HG02610 (cell line): ENCODE results near the gene CWC15.
"Not testable (repeated sequence)": the region's sequence is repeated elsewhere in the genome, so short reads cannot be mapped to it uniquely, and the experiment has no call there.

Source experiments
- ATAC-seq: cut with Tn5 transposase; IDR thresholded peaks from one replicate; pipeline ENCODE4 v1.9.1; 2021; ENCODE audit warnings: mild to moderate bottlenecking, moderate library complexity; ENCODE audit not compliant: unreplicated experiment

The CWC15 gene

DNA sequence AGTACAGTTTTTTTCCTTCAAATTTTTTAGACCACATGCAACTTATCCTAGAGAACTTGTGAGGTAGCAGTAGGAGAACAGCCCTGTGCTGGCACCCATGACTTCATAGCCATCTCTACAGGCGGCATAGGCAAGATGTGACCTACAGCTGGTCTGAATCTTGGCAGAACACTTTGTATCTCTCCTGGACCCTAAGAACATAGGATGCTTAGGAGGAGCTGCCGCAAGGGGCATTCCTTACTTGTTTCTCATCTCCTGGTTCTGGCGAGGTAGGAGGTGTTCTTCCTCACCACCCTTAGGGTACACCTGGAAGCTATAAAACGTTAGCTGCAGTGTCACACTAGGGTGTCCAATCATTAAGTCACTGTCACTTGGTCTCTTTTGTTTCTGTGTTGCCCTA is 16.4 kb downstream of the CWC15 start:
- no peak for ATAC-seq

DNA sequence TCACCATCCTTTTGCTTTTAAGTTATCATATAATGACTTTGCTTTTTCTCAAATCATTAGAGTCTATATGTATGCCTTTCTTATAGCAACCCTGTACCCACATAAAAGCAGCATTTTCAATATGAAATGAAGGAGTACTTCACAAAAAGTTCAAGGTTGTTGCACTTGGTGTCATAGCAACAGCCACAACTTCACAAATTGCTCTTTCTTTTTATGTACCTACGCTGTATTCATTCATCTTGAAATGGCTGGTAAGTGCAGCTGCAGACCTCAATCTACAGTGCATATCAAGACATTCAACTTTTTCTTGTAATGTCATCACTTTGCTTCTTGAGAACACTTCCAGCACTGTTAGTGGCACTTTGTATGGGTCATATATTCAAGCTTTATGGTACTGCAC is 18.6 kb downstream of the CWC15 start:
- no peak for ATAC-seq

DNA sequence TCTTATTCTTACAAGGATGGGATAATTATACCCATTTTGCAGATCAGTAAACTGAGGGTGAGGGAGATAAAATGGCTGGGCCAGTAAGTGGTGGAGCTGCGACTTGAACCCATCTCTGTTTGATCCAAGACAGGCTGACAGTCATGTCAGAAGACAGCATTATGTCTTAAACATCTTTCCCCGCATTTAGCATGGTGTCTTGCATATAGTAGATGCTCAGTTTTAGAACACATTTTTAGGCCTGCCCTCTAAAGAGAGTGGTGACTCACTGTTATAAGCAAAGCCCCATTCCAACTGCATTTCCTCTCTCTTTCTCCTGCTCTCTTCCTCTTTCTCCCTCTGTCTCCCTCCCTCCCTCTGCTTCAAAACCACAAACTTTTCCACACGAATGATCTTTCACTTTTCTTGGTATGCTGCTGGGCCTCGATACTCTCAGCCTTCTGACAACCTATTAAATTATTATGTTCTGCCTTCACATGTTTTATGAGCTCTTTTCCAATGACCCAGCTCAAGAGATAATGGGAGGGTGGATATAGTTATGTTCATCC is 25.2 kb downstream of the CWC15 start:
- no peak for ATAC-seq

DNA sequence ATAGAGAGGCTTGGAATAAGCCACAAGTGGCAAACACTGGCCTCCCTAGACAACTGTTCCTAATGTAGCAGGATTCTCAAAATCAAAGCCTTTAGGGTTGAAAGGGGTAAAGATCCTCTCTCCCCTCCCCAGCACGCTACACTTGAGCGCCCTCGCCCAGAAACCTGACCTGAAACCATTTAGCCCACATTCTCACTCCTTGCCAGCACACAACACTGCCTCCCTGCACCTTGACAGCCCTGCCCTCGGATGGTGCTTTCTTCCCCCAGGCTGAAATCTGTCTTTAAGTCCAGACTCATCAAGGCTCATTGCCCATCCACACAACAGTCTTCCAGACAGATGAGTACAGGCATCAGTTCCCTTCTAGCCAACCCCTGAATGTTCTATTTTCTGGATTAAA is 26.5 kb downstream of the CWC15 start:
- no peak for ATAC-seq

DNA sequence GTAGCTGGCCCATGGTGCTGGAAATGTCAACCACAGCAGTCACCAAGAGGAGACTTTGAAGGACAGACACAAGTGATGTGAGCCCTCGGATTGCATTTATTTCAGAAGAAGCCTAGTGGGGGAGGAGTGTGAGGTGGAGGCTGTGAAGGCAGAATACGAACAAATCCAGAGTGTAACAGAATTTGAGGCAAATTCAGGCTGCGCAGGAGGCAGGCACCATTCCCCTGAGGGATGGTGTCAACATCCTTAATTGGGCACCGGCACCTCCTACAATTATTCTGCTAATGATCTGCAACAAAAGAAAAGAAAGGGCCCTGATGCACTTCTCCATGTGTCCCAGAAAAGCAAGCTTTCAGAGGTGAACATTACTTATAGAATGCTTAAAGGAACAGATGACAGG is 32.2 kb downstream of the CWC15 start:
- no peak for ATAC-seq

DNA sequence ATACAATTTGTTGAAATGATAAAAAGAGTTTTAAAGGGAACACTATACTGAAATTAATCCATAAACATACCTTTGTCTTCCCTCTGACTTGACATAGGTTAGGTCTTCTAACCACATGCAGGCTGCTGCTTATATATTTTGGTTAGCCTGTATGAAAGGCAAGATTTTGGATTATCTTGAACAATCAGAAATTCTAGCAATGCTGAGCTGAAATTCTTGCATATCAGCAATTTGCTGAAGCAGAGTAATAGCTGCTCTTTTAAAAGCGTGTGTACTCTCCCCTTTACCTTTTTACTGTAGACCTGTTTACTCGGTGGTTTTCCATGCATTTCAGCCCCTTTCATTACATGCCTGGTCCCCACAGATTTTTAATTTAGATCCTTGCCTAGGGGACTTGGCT is 34.0 kb downstream of the CWC15 start:
- ATAC-seq: no peak

DNA sequence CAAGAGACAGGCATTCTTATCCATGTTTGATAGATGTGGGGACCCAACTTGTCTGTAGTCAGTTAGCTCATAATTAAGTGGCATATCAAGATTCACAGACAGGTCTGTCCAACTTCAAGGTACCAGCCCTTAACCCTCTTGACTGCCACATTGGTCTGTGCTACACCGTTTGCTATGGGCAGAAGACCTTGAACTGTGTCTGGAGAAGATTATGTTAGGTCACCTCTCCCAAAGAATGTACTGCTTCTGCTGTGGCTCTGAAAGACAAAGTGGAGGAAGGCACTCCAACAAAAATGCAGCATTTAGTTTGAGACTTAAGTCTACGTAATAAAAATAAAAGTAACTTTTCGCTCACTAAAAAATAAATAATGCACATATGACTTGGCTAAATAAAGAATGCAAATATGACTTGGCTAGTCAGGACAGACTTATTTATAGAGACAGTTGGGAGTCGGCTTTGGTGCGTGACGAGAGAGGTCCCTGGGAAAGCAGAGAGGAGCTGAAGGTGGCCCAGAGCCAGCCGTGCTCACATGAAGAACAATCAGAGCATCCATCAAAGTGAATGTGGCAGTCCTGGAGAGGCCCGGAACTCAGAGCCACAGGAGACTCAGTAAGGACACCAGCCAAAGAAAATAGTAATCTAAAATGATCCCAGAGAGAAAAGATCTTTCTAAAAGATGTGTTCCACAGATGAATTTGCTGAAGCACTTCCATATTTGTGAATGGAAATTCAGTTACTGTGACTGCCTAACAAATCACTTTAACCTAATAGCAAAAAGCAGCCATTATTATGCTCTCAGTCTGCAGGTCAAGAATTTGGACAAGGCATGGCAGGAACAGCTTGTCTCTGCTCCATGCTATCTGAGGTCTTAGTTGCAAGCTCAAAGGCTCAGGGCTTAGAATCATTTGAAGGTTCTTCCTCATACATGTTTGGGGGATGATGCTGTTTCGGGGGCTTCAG is 35.0 kb downstream of the CWC15 start:
- ATAC-seq: no peak

DNA sequence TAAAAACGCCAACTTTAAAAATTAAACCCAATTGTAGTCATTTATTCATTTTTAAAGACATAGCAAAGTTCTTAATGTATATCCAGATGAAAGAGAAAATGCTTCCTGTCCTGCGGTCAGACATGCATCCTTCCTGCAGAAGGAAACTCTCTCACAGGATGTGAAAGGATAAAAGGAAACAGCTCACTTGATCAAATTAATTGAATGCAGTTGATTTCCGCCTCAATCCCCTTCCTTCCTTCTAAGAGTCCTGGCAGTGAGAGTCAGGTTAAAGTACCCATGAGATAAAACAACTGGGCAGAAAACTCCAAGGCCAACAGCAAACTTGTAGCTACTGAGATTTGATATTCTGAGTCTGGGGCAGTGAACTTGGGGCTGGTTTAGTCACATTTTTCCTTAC is 38.5 kb downstream of the CWC15 start:
- no peak for ATAC-seq

DNA sequence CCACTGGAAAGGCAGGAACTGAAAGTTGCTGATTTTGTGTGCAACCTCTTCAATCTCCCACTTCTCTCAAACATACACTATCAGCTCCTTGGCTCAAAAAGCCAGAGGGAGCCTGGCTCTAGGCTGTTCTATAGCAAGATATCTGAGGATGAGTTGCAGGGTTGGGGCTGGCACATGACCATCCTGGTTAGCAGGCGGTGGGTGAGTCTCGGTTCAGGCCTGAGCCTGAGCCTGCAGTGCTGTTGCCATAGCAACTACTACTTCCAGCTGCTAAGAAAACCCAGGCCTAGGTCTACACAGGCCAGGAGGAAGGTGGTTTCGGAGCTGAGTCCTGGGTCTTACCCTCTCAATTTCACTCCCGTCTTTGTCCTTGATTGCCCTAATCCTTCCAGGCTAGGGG is 39.0 kb downstream of the CWC15 start:
- ATAC-seq: no peak

DNA sequence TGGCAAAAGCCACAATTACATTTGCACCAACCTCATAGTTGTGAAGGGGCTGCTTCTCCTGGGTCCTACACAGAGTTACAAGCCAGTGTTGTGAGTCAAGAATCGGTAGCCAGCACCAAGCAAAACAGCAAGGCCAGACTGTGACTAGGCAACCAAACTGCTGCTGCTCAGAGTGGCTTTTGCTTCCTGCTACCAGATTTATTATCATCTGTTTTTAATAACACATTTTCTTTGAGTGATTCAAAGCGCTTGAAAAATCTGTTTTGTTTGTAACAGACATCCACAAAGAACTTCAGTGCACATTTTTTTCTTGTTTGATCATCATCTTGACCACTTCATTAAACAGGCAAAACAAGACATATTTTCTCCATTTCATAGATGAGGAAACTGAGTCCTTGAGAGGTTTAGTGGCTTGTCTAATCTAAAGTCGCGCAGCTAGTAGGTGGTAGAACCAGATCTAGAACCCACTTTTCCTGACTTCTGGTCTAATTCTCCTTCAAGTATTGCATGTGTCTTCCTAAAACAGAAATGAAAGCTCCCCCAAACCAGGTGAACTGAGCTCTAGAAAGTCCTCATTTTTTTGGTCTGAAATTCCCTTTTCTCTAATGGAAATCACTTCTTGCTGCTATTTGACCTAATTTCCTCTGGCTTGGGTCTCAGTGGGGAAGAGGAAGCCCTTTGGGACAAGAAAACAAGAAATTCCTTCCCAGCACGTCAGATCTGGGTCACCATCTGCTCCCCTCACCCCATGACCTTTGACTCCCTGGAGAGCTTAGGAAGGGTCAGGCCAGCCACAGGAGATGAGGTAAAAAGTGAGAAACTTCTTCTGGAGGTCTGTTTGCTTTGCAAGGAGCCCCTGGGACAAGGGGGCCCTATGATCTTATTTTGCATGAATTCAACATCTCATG is 39.9 kb downstream of the CWC15 start:
- ATAC-seq: no peak

DNA sequence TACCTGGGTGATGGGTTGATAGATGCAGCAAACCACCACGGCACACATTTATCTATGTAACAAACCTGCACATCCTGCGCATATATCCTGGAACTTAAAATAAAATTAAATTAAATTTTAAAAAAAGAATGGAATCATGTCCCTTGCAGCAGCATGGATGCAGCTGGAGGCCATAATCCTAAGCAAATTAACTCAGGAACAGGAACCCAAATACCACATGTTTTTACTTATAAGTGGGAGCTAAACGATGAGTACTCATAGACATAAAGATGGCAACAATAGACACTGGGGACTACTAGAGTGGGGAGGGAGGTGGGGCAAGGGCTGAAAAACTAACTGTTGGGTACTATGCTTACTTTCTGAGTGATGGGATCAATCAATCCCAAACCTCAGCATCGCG is 40.9 kb downstream of the CWC15 start:
- ATAC-seq: no peak

DNA sequence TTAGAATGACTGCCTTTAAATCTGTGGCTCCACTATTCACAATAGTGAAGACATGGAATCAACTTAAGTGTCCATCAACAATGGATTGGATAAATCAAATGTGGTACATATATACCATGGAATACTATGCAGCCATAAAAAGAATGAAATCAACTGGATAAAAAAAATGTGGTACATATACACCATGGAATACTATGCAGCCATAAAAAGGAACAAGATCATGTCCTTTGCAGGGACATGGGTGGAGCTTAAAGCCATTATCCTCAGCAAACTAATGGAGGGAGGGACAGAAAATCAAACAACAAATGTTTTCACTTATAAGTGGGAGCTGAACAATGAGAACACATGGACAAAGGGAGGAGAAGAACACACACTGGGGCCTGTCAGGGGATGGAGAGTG is 41.3 kb downstream of the CWC15 start:
- ATAC-seq: not testable (repeated sequence)

DNA sequence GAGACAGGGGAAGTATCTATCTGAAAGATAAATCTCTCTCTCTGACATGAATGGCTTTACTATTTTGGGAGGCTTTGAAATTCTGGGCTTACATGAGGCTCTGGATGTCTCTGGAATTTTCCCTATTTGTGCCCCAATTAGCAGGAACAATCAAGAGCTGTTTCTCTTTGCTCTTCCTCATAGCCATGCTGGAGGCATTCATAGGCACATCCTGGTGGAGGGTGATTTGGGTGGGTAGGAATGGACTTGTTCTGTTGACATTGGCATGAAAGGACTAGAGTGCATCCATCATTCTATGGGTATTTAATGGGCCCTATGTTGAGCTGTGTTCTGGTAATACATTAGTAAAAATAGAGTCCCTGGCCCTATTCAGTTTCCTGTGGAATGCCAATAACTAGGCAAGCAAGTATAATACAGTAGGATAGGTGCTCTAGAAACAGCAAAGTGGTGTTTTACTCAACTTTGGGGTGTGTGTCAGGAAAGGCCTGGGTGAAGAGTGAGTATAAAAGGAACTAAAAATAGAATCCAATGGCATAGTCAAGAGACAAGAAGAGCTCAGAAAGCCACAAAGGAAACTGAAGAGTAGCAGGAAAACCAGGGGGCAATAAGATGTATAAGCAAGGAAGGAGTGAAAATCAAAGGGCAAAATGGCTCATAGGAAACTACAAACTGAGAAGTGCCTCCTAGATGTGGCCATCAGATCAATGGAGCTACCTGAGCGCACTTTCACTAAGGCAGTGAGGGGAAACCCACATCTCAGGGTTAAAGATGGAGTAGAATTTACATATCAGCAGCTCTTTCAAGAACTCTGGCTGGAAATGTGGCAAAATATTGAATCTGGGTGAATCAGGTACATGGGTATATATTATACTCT is 45.0 kb downstream of the CWC15 start:
- no peak for ATAC-seq

DNA sequence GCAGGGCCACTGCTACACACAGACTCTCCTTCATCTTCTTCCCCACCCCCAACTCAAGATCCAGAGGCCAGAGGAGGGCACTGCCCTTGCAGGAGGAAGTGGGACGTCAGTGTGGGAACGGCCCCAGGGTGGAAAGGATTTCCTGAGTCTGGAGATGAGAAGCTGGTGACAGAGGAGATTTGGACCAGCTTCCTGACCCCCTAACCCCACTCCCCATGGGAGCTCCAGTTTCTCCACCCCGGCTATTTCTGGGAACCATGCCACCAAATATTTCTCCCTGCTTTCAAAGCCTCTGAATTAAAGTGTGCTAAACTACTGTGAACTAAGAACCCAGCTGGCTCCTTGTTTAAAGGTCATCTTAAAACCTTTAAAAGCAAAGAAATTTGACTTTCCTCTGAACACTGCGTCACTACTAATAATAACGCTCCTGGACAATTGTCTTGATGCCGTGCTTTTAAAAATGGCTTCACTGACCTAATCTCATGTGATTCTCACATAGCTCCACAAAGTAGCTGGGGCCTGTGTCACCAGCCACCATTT is 46.6 kb downstream of the CWC15 start:
- no peak for ATAC-seq

DNA sequence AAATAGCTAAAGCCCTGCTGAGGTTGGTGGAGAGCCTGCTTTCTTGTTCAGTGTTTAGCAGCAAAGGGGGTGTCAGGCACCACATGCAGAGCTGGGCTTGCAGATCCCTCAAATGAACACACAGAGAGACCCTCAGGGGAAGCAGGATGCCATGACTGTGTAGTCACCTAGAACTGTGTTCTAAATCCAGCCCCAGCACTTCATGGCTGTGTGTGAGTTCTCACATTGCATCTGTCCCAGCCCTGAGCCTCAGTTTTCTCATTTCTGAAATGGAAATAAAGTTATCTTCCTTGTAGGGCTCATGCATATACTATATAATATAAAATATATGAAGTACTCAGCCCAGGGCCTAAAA is 47.1 kb downstream of the CWC15 start:
- ATAC-seq: no peak

DNA sequence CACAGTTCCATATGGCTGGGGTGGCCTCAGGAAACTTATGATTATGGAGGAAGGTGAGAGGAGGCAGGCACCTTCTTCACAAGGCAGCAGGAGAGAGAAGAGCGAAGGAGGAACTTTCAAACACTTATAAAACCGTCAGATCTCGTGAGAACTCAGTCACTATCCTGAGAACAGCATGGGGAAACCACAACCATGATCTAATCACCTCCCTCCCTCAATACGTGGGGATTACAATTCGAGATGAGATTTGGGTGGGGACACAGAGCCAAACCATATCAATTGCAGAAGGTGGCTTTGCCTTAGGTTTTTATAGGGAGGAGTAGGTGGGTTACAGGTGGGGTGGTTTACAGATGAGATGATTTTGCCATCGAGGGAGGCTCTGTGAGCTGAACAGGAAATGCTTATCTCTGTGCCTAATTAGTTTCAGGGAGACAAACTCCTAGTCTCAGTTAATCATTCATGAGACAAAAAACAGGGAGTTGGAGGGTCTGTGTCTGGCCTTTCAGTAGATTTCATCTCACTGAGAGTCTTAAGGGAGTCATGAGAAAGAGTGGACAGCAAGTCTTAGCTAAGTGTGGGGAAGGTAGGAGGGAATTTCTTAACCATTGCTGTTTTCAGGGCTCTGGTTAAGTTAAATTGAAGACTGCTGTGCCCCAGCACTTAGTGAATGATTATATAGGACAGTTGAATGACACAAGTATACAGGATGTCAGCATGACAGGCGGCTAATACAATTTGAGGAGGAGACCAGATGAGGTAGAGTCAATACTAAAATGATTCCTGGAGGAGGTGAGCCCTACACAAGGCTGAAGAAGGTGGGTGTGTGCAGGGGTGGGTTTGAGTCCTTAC is 47.7 kb downstream of the CWC15 start:
- no peak for ATAC-seq

DNA sequence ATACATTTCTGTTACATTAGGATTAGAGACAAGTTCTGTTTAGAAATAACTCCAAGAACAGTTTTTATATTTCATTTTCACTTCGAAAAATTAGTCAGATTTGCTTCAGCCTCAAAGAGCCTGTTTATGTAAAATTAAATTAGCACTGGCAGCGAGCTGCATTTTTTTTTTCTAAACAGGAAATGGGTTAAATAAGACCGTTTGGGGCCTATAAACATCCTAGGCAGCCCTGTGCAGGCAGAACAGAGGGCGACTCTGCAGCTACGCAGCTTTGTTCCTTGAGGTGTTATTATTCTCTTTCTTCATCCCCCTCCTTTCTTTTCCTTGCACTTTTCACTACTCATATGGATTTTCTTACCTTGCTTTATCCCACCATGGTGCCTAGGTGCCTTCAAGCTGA is 48.7 kb downstream of the CWC15 start:
- ATAC-seq: no peak

DNA sequence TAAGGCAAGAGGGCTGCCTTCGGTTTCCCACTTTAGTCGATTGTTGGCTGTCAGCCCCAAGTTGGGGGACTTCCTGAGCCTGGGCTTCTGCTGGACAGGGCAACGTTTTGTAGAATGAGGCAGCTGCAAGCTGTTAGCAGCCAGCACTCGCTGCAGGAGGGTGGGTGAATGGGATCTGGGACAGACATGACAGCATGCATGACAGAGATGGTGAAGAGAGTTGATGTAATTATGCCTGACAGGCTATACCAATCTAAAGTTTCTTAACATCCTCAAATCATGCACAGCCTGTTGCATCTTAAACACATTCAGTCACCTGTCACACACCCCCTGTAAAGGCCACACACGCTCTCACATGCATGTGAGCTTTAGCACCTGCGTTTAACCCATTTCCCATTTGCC is 49.2 kb downstream of the CWC15 start:
- no peak for ATAC-seq

DNA sequence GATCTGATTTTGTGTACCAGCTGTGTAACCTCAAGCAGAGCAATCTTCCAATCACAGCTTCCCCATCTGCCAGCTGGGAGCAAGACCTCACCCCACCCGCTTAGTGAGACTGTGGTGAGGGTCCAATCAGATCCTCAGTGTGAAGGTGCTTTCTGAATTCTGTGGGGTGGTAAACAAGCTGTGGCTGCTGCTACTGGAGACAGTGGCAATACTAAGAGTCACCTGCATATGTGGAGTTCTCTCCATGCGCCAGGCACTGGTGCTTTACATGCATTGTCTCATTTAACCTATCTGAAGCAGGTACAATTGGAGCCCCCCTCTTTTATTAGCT is 50.4 kb downstream of the CWC15 start:
- ATAC-seq: no peak
